ENCODE results near the gene RETREG3. TPM values are rescaled to one million over a fixed set of nuclear protein-coding genes. Genes with fewer than 3 reads are reported as not detected.
"Not testable (repeated sequence)": the region's sequence is repeated elsewhere in the genome, so short reads cannot be mapped to it uniquely, and the experiment has no call there.

The RETREG3 gene
- total RNA-seq, 1 donor from 2014 or later = 48.7 TPM

- Mint-ChIP-seq H3K27me3 (ENCODE audit: low read depth) (no peaks in the 10 kb centered on the region), H3K4me3 (no peak overlapping the region), H3K36me3 (ENCODE audit: low read depth) (no peaks in the 10 kb centered on the region), H3K4me1 (no peaks in the 10 kb centered on the region), H3K27ac (ENCODE audit: unreplicated experiment) (no peak overlapping the region), H3K9me3 (no peaks in the 10 kb centered on the region)
- no peak for DNase-seq (ENCODE audit: low read depth, low spot score)
- no peak for TF ChIP-seq CTCF (conservative IDR thresholded peaks at IDR 0.05)
Measured at GRCh38 chr17:42632949-42633444, 23.8 kb upstream of the RETREG3 start.

GRCh38 chr17:42629411-42630009, 20.3 kb upstream of the RETREG3 start:
- no peak overlapping the region for H3K27ac Mint-ChIP-seq (ENCODE audit: unreplicated experiment)
- no peaks in the 10 kb centered on the region for H3K4me1 Mint-ChIP-seq
- DNase-seq (ENCODE audit: low read depth, low spot score) = no peak
- H3K36me3 Mint-ChIP-seq (ENCODE audit: low read depth) = no peaks in the 10 kb centered on the region
- no peaks in the 10 kb centered on the region for H3K9me3 Mint-ChIP-seq
- no peak for TF ChIP-seq CTCF (conservative IDR thresholded peaks at IDR 0.05)
- H3K4me3 Mint-ChIP-seq = no peak overlapping the region
- no peaks in the 10 kb centered on the region for H3K27me3 Mint-ChIP-seq (ENCODE audit: low read depth)

- H3K27me3 Mint-ChIP-seq (ENCODE audit: low read depth); H3K9me3 Mint-ChIP-seq; H3K4me3 Mint-ChIP-seq; DNase-seq (ENCODE audit: low read depth, low spot score); H3K27ac Mint-ChIP-seq (ENCODE audit: unreplicated experiment); H3K4me1 Mint-ChIP-seq; H3K36me3 Mint-ChIP-seq (ENCODE audit: low read depth): not testable (repeated sequence)
Measured at GRCh38 chr17:42627032-42627764, 18.0 kb upstream of the RETREG3 start.

GRCh38 chr17:42623732-42624596, 14.8 kb upstream of the RETREG3 start:
- Mint-ChIP-seq H3K27me3 (ENCODE audit: low read depth) (no peaks in the 10 kb centered on the region), H3K4me1 (no peaks in the 10 kb centered on the region)

GRCh38 chr17:42623271-42623670, 14.1 kb upstream of the RETREG3 start:
- Mint-ChIP-seq H3K4me1 (no peaks in the 10 kb centered on the region), H3K27me3 (ENCODE audit: low read depth) (no peaks in the 10 kb centered on the region)
- TF ChIP-seq CTCF (conservative IDR thresholded peaks at IDR 0.05) = no peak

More at GRCh38 chr17:42623732-42624596, 14.8 kb upstream of the RETREG3 start:
- Mint-ChIP-seq H3K9me3 (no peaks in the 10 kb centered on the region), H3K4me3 (no peak overlapping the region), H3K27ac (ENCODE audit: unreplicated experiment) (no peak overlapping the region), H3K36me3 (ENCODE audit: low read depth) (no peaks in the 10 kb centered on the region)
- TF ChIP-seq CTCF (conservative IDR thresholded peaks at IDR 0.05) = no peak
- DNase-seq (ENCODE audit: low read depth, low spot score) = no peak

GRCh38 chr17:42621987-42622386, 12.8 kb upstream of the RETREG3 start:
- not testable (repeated sequence) for H3K9me3 Mint-ChIP-seq; H3K27ac Mint-ChIP-seq (ENCODE audit: unreplicated experiment)

More at GRCh38 chr17:42623271-42623670, 14.1 kb upstream of the RETREG3 start:
- Mint-ChIP-seq H3K9me3 (no peaks in the 10 kb centered on the region), H3K36me3 (ENCODE audit: low read depth) (no peaks in the 10 kb centered on the region), H3K27ac (ENCODE audit: unreplicated experiment) (no peak overlapping the region), H3K4me3 (no peak overlapping the region)
- DNase-seq (ENCODE audit: low read depth, low spot score) = no peak

More at GRCh38 chr17:42621987-42622386, 12.8 kb upstream of the RETREG3 start:
- H3K36me3 Mint-ChIP-seq (ENCODE audit: low read depth); H3K27me3 Mint-ChIP-seq (ENCODE audit: low read depth); H3K4me3 Mint-ChIP-seq; DNase-seq (ENCODE audit: low read depth, low spot score); H3K4me1 Mint-ChIP-seq: not testable (repeated sequence)
